A549 treated with DMSO at 1 μM for 4 hours (cell line): Measurements from ENCODE around the gene HNRNPC. TPM values are rescaled to one million over a fixed set of nuclear protein-coding genes. Genes with fewer than 3 reads are reported as not detected.

Source experiments
- total RNA-seq: library from RNA; stranded (reverse); fragments of 200-300 nt; extraction: Qiagen RNA extraction; gene quantifications from 5 replicates; pipeline ENCODE4 v1.2.3, GENCODE V29; 2022; ENCODE audit warnings: low read depth

HNRNPC gene
- total RNA-seq: 834 to 993 TPM (median 864 TPM) in 5 replicates

DNA sequence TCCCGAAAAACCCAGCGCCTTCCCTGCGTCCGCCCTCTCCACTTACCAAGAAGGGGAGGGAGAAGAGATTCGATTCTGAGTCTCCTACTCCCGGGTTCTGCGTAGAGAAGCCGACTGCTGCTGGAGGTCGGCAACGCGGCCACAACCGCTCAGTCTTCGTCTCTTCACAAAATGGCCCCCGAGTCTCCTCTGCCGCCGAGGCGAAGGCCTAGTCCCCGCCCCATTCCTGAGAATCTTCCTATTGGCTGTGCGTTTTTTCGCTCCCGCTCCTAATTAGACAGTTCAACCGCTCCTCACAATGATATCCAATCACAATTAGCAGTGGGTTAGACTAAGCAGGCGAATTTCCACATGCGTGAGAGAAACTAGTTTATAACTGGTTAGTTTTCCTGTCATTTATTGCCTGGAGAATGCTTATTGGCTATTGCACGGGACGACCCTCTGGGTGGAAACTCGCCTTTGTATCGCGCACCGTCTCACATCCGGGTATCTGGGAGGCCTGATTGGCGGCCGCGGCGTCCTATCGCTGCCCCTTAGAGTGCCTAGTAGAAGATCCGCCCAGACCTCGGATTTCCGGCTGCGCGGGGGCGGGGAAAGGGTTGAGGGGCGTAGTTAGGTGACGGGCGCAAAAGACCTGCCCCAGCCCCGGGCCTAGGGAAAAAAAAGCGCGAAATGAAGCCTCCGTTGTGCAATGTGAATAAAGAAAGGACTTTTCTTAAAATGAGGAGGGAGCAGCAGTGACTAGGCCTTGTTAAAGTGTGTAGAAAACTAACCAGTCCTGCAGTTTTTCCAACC, at the start of gene HNRNPC:
HNRNPC (minus strand) TSS at position 191 of the 795 bp plus-strand sequence. CDS start 35,249 bp downstream, outside the sequence.

DNA sequence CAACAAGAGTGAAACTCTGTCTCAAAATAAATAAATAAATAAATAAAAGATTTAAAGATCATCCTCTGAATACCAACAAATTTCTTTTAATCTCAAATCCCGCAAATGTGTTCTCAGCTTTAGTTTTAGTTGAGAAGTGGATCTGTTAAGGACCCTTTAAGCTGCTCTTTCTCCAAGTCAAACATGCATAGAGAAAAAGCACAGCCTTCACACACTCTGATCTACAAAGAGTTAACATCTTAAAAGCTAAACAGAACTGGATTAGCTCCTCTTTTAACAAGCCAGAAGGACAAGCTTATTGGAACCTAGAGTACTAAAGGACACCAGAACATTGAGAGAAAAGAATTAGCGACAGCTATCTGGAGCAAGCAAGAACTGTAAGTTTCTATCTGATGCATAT, 10.5 kb upstream of the HNRNPC start, which contains the start of gene RPGRIP1:
RPGRIP1 (plus strand) TSS at position 301 of the 400 bp plus-strand sequence. CDS start 7,894 bp downstream, outside the sequence.

Other genes starting within 250 kb of the HNRNPC start
- 2.8 to 3.7 TPM (median 3.0 TPM) in 5 replicates for gene NDRG2, start 244.4 kb downstream of the HNRNPC start, total RNA-seq
- gene TPPP2, start 239.2 kb downstream of the HNRNPC start, total RNA-seq: not detected in 5 replicates
- gene RNASE13, start 234.6 kb downstream of the HNRNPC start, total RNA-seq: not detected in 5 replicates
- gene RNASE7, start 227.1 kb downstream of the HNRNPC start, total RNA-seq: not detected in 5 replicates
- gene RNASE8, start 211.6 kb downstream of the HNRNPC start, total RNA-seq: not detected in 5 replicates
- 10.3 to 13.8 TPM (median 12.3 TPM) in 5 replicates for gene ARHGEF40, start 199.1 kb downstream of the HNRNPC start, total RNA-seq
- 19.5 to 32.9 TPM (median 29.0 TPM) in 5 replicates for gene ZNF219, start 170.8 kb downstream of the HNRNPC start, total RNA-seq
- 0.37 to 1.4 TPM (median 1.1 TPM) in 5 replicates for gene TMEM253, start 168.4 kb downstream of the HNRNPC start, total RNA-seq
- not detected in 5 replicates for gene OR5AU1, start 113.4 kb downstream of the HNRNPC start, total RNA-seq
- 0.24 to 0.54 TPM (median 0.26 TPM) in 5 replicates for gene RPGRIP1, start 10.6 kb upstream of the HNRNPC start, total RNA-seq
- gene SUPT16H, start 114.6 kb upstream of the HNRNPC start, total RNA-seq: 108 to 118 TPM (median 114 TPM) in 5 replicates
- gene CHD8, start 186.7 kb upstream of the HNRNPC start, total RNA-seq: 40.1 to 45.5 TPM (median 41.5 TPM) in 5 replicates
- gene RAB2B, start 207.5 kb upstream of the HNRNPC start, total RNA-seq: 13.3 to 16.6 TPM (median 14.4 TPM) in 5 replicates
- gene TOX4, start 207.8 kb upstream of the HNRNPC start, total RNA-seq: 65.3 to 76.8 TPM (median 68.1 TPM) in 5 replicates
- 39.3 to 55.4 TPM (median 53.2 TPM) in 5 replicates for gene METTL3, start 241.9 kb upstream of the HNRNPC start, total RNA-seq